ENCODE data around the gene POMZP3.
"Not testable (repeated sequence)": the region's sequence is repeated elsewhere in the genome, so short reads cannot be mapped to it uniquely, and the experiment has no call there.

DNA sequence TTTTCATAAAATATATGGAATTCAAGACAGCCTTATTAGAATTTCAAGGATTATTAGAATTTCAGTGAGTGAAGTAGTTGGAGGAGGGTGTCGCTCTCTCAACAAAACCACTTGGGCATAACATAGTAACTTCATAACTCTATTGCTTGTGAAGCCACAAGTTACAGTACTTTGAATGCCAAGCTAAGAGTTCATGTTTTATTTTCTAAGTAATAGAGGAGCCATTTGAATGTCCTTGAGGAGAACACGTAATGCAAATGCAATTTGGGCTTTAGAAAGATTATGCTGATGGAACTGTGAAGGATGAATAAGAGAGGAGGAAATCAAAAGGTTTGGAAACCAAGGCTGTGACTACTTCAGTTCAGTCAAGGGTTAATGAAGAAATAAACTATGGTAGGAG lies 51.6 kb downstream of the POMZP3 start:
- TF ChIP-seq, protein P1, sequence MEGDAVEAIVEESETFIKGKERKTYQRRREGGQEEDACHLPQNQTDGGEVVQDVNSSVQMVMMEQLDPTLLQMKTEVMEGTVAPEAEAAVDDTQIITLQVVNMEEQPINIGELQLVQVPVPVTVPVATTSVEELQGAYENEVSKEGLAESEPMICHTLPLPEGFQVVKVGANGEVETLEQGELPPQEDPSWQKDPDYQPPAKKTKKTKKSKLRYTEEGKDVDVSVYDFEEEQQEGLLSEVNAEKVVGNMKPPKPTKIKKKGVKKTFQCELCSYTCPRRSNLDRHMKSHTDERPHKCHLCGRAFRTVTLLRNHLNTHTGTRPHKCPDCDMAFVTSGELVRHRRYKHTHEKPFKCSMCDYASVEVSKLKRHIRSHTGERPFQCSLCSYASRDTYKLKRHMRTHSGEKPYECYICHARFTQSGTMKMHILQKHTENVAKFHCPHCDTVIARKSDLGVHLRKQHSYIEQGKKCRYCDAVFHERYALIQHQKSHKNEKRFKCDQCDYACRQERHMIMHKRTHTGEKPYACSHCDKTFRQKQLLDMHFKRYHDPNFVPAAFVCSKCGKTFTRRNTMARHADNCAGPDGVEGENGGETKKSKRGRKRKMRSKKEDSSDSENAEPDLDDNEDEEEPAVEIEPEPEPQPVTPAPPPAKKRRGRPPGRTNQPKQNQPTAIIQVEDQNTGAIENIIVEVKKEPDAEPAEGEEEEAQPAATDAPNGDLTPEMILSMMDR (IDR thresholded peaks at IDR 0.05) = not testable (repeated sequence)
- not testable (repeated sequence) for TF ChIP-seq POLR2A (IDR thresholded peaks at IDR 0.05)

All from uterus (tissue), 2 donors.